Endothelial cell of umbilical vein (primary cell): ENCODE results near the gene ZNF37A.

Experiments used
- CTCF ChIP-seq, 2 donors: IDR thresholded peaks; 1 replicate in 1 of 2; 2 replicates in 1 of 2; pipeline ENCODE4 v1.5.1; 2011; ENCODE audit warnings: low read length in 2 of 2, mild to moderate bottlenecking in 2 of 2, moderate library complexity in 2 of 2, control low read depth in 1 of 2, inconsistent platforms in 1 of 2, low read depth in 1 of 2; ENCODE audit not compliant: insufficient read depth in 1 of 2; ENCODE audit errors: extremely low read depth in 1 of 2
- EZH2 ChIP-seq: IDR thresholded peaks from 2 replicates; pipeline ENCODE4 v1.6.1; 2012; ENCODE audit warnings: borderline replicate concordance, low read depth, mild to moderate bottlenecking, moderate library complexity, low read length, inconsistent platforms; ENCODE audit not compliant: severe bottlenecking
- FOS ChIP-seq: IDR thresholded peaks from 2 replicates; pipeline ENCODE4 v1.6.1; 2011; ENCODE audit warnings: mild to moderate bottlenecking, low read length, moderate library complexity, borderline replicate concordance; ENCODE audit not compliant: insufficient read depth
- GATA2 ChIP-seq: IDR thresholded peaks from 2 replicates; pipeline ENCODE4 v1.7.0; 2011; ENCODE audit warnings: low read depth, mild to moderate bottlenecking, moderate library complexity, mixed read lengths, low read length; ENCODE audit not compliant: insufficient read length, insufficient read depth
- JUN ChIP-seq: IDR thresholded peaks from 2 replicates; pipeline ENCODE4 v1.6.1; 2011; ENCODE audit warnings: borderline replicate concordance, low read depth; ENCODE audit not compliant: insufficient read length, insufficient read depth
- MAX ChIP-seq: IDR thresholded peaks from 2 replicates; pipeline ENCODE4 v1.6.1; 2011; ENCODE audit not compliant: insufficient read depth, insufficient read length
- MYC ChIP-seq: IDR thresholded peaks from one replicate; pipeline ENCODE4 v1.6.1; 2011; ENCODE audit warnings: mild to moderate bottlenecking, low read depth, low read length
- POLR2A ChIP-seq: IDR thresholded peaks from 2 replicates; pipeline ENCODE4 v1.6.1; 2012; ENCODE audit warnings: low read depth, mild to moderate bottlenecking, control low read depth, low read length
- POLR2AphosphoS5 ChIP-seq: IDR thresholded peaks from 2 replicates; pipeline ENCODE4 v1.6.1; 2012; ENCODE audit warnings: low read depth, mild to moderate bottlenecking, control low read depth, low read length, moderate library complexity; ENCODE audit not compliant: insufficient read depth

- TF ChIP-seq CTCF (IDR thresholded peaks at IDR 0.05; ENCODE audit: extremely low read depth in 1 of 2, insufficient read depth in 1 of 2, low read depth in 1 of 2, low read length in 2 of 2) (no peak), POLR2A (no peak), MYC (no peak), POLR2AphosphoS5 (no peak), JUN (no peak), EZH2 (no peak), MAX (no peak), GATA2 (no peak), FOS (no peak)
These were observed 53.5 kb downstream of the ZNF37A start for GRCh38 chr10:38147686-38148085.
